K562 (cell line): ENCODE measurements around the gene SDCCAG8. TPM values are rescaled to one million over a fixed set of nuclear protein-coding genes. Genes with fewer than 3 reads are reported as not detected.
A peak's percentile ranks its signal among the peaks of the same experiment; 100 is the strongest.
"Not testable (repeated sequence)": the region's sequence is repeated elsewhere in the genome, so short reads cannot be mapped to it uniquely, and the experiment has no call there.

Experiments
- ATAC-seq: fragments of 200-7000 bp; cut with Tn5 transposase; 3 replicates; pipeline ENCODE4 v1.9.1; 2020; ENCODE audit warnings: moderate library complexity
- BruUV-seq: library from RNA; stranded (reverse); fragments of 400-500 nt; replicated peaks from 2 replicates; lab custom pipeline; 2021; lab: Mats Ljungman, UMichigan
- CTCF ChIA-PET: fragments of 300-600 bp; formaldehyde crosslinking; extraction: SDS; loops from one replicate; lab custom pipeline; 2021; ENCODE audit warnings: low intra/inter-chr PET ratio; lab: Yijun Ruan, JAX
- POLR2A ChIA-PET: fragments of 300-600, 350-650 bp; sonication (Branson Sonifier 250); formaldehyde crosslinking; extraction: SDS; loops from one replicate; lab custom pipeline; 2021; ENCODE audit warnings: antibody characterized with exemption, inconsistent platforms; lab: Yijun Ruan, JAX
- DNase-seq, 4 experiments: peaks; one replicate each; pipeline versions ENCODE4 v3.0.0 to v3.0.0-alpha.2; 2011 to 2018; ENCODE audit warnings: low spot score in 3 of 4, mixed read lengths in 3 of 4; ENCODE audit errors: extremely low read depth in 1 of 4
- FAIRE-seq: peaks from 2 replicates; lab custom pipeline; 2011; peaks lifted over from hg19 to GRCh38; lab: Jason Lieb, UNC
- H2AFZ ChIP-seq: 2 replicates; pipeline ENCODE4 v1.6.0; 2011; ENCODE audit warnings: low read depth, low read length, control low read depth, inconsistent platforms
- H3K27ac ChIP-seq: fragments of 200-600 bp; 3 replicates; pipeline ENCODE4 v1.8.0; 2011; ENCODE audit warnings: low read depth, mild to moderate bottlenecking, control low read depth, inconsistent platforms, low read length, moderate library complexity, mixed read lengths; ENCODE audit errors: extremely low read depth
- H3K27me3 ChIP-seq, 2 experiments: fragments of 300-600 bp in 1 of 2; 2 replicates in 1 of 2; 3 replicates in 1 of 2; pipeline versions ENCODE4 v1.6.0 to v1.8.0; 2011; ENCODE audit warnings: inconsistent platforms in 2 of 2, low read length in 2 of 2, mild to moderate bottlenecking in 1 of 2, mixed read lengths in 1 of 2, moderate library complexity in 1 of 2; ENCODE audit not compliant: control insufficient read depth in 2 of 2, insufficient read depth in 2 of 2
- H3K36me3 ChIP-seq: fragments of 300-600 bp; 3 replicates; pipeline ENCODE4 v1.8.0; 2011; ENCODE audit warnings: mild to moderate bottlenecking, low read length, inconsistent platforms; ENCODE audit not compliant: control insufficient read depth, insufficient read depth
- H3K4me1 ChIP-seq, 2 experiments: fragments of 200-600 bp in 1 of 2; replicated peaks in 1 of 2; 2 replicates in 1 of 2; 3 replicates in 1 of 2; pipeline versions ENCODE4 v1.5.1 to v1.8.0; 2011; ENCODE audit warnings: inconsistent platforms in 2 of 2, low read length in 2 of 2, mild to moderate bottlenecking in 1 of 2, mixed read lengths in 1 of 2, moderate library complexity in 1 of 2; ENCODE audit not compliant: control insufficient read depth in 2 of 2, insufficient read depth in 2 of 2
- H3K4me2 ChIP-seq: 2 replicates; pipeline ENCODE4 v1.6.1; 2011; ENCODE audit warnings: low read length, control low read depth, inconsistent platforms, mixed read lengths; ENCODE audit not compliant: insufficient read depth
- H3K4me3 ChIP-seq: fragments of 200-600 bp; sonication (generic), shearing (Covaris generic); 2 replicates; pipeline ENCODE4 v1.5.1; 2016; ENCODE audit warnings: control low read depth, inconsistent platforms
- H3K79me2 ChIP-seq: fragments of 200-600 bp; 3 replicates; pipeline ENCODE4 v1.8.0; 2011; ENCODE audit warnings: low read length, inconsistent platforms; ENCODE audit not compliant: control insufficient read depth, insufficient read depth
- H3K9ac ChIP-seq, 2 experiments: 2 replicates each; pipeline versions ENCODE4 v1.6.0 to v1.6.1; 2011; ENCODE audit warnings: low read depth in 2 of 2, low read length in 2 of 2, control low read depth in 1 of 2, inconsistent platforms in 1 of 2, mild to moderate bottlenecking in 1 of 2, mixed read lengths in 1 of 2; ENCODE audit not compliant: insufficient read depth in 1 of 2
- H3K9me1 ChIP-seq: one replicate; pipeline ENCODE4 v1.6.0; 2011; ENCODE audit warnings: inconsistent platforms, mild to moderate bottlenecking, low read length, moderate library complexity; ENCODE audit not compliant: control insufficient read depth, insufficient read depth
- H3K9me3 ChIP-seq: replicated peaks from 2 replicates; pipeline ENCODE4 v1.5.1; 2011; ENCODE audit warnings: low read depth, low read length, inconsistent platforms; ENCODE audit not compliant: control insufficient read depth, insufficient read depth
- H4K20me1 ChIP-seq: replicated peaks from 2 replicates; pipeline ENCODE4 v1.6.1; 2011; ENCODE audit warnings: low read length, inconsistent platforms, mixed read lengths; ENCODE audit not compliant: control insufficient read depth, insufficient read depth
- CHD2 ChIP-seq: IDR thresholded peaks from 2 replicates; pipeline ENCODE4 v1.6.1; 2011; ENCODE audit warnings: low read depth, low read length
- DPF2 ChIP-seq: fragments of 450-650 bp; IDR thresholded peaks from 2 replicates; pipeline ENCODE4 v1.6.1; 2016
- E2F1 ChIP-seq: sonication (generic); formaldehyde crosslinking; IDR thresholded peaks from 2 replicates; pipeline ENCODE4 v1.8.1; 2023; ENCODE audit warnings: mild to moderate bottlenecking, missing genetic modification reagents, moderate library complexity
- HBP1 ChIP-seq: fragments of 450-650 bp; formaldehyde crosslinking; IDR thresholded peaks from 2 replicates; pipeline ENCODE4 v1.4.0; 2022; ENCODE audit warnings: missing genetic modification characterization
- TARDBP ChIP-seq: fragments of 450-650 bp; IDR thresholded peaks from 2 replicates; pipeline ENCODE4 v1.6.1; 2016
- ZNF583 ChIP-seq: fragments of 250-450 bp; sonication (Bioruptor Pico); IDR thresholded peaks from 2 replicates; pipeline ENCODE4 v1.4.0; 2020
- WGBS: fragments of 100-300 bp; shearing (Covaris generic); methylation state at CpG from one replicate; pipeline ENCODE4 v1.1.6; 2016; ENCODE audit warnings: low coverage, mixed read lengths; ENCODE audit not compliant: insufficient coverage; ENCODE audit errors: missing lambda C conversion rate; 5-methylcytosine and 5-hydroxymethylcytosine counted together
- in situ Hi-C: fragments of 300-500 bp; cut with MboI; formaldehyde crosslinking; loops from 4 replicates; pipeline ENCODE4 v1.15.0; 2018; ENCODE audit warnings: inconsistent platforms, mixed read lengths
- intact Hi-C: fragments of 100-400 bp; cut with micrococcal nuclease; formaldehyde crosslinking; loops from 2 replicates; pipeline ENCODE4 v1.14.2; 2022
- polyA plus RNA-seq, 8 experiments: library from polyadenylated mRNA; depleted of rRNA in 4 of 8; stranded (reverse) in 5 of 8; unstranded in 3 of 8; fragments of >200 nt; fragmentation: Nextera tagmentation in 2 of 8; fragmentation: Illumina TruSeq in 1 of 8; extraction: Ambion mirVana in 2 of 8; extraction: Trizol in 1 of 8; gene quantifications; 2 replicates each; pipeline versions ENCODE4 v1.2.1 to v1.2.3, GENCODE V29; 2011 to 2014; ENCODE audit warnings: inconsistent platforms in 1 of 8, missing spikeins in 1 of 8
- total RNA-seq, 7 experiments: library from RNA; depleted of rRNA in 6 of 7; stranded (reverse); fragments of >200 nt in 6 of 7; fragmentation: Illumina TruSeq in 2 of 7; extraction: Trizol in 2 of 7; gene quantifications; 2 replicates each; pipeline versions ENCODE4 v1.2.1 to v1.2.3, GENCODE V29; 2011 to 2021; ENCODE audit warnings: low replicate concordance in 1 of 7
- TF ChIP-seq, protein P1 (sequence below), 3 experiments: fragments of 200-800 bp in 1 of 3; fragments of 250-450 bp in 1 of 3; fragments of 450-650 bp in 1 of 3; sonication (Bioruptor Pico) in 1 of 3; sonication (Bioruptor generic) in 1 of 3; formaldehyde crosslinking in 1 of 3; IDR thresholded peaks; 2 replicates each; pipeline versions ENCODE4 v1.6.1 to v1.8.0; 2016 to 2022; ENCODE audit warnings: mild to moderate bottlenecking in 2 of 3, missing genetic modification characterization in 2 of 3, missing compliant biosample characterization in 1 of 3, moderate library complexity in 1 of 3

Gene SDCCAG8
- total and polyA plus RNA-seq, 9 of the 15 experiments (the other 6 are each of a cell fraction or from before 2014, with no cell fraction given) = 17.9 to 36.7 (median 25.4) TPM

DNA sequence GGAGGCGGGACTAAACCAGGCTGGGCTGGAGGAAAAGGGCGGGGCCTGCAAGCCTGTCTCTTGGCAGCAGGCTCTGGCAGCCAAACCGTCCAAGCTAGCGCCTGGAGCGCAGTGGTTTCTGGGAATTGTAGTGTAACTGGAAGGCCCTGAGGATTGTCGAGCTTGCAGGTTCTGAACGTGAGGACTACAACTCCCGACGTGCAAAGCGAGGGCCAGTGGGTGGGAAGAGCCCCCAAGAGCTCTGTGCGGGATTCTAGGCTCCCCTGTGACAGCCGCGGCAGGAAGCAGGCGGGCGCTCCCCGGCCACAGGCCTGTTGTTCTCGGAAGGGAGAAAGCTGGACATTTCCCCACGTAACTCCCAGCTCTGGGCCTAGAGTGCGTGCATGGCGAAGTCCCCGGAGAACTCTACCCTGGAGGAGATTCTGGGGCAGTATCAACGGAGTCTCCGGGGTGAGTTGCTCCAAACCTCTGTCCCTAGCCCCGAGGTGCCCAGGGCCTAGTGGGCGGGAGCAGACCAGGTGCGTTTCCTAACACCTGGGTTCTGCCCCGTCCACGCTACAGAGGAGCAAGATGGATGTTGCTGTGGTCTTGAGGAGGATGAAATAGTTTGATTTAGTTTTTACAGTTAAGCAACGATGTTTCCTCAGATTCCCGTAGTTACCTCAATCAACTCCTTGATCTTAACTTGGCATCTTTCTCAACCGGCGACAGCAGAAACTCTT is at the start of gene SDCCAG8 (continued):
- TF ChIP-seq E2F1 (no peak; the same call in 1 of the 2 replicates), TARDBP (peak; percentile 65; the same call in 1 of the 2 replicates), HBP1 (CRISPR knock-in tag) (peak; percentile 52; the same call in 1 of the 2 replicates), DPF2 (peak; percentile 43; the same call in 1 of the 2 replicates), ZNF583 (CRISPR knock-in tag) (peak; percentile 82; the same call in 1 of the 2 replicates), CHD2 (peak; percentile 63)
- TF ChIP-seq, protein P1, sequence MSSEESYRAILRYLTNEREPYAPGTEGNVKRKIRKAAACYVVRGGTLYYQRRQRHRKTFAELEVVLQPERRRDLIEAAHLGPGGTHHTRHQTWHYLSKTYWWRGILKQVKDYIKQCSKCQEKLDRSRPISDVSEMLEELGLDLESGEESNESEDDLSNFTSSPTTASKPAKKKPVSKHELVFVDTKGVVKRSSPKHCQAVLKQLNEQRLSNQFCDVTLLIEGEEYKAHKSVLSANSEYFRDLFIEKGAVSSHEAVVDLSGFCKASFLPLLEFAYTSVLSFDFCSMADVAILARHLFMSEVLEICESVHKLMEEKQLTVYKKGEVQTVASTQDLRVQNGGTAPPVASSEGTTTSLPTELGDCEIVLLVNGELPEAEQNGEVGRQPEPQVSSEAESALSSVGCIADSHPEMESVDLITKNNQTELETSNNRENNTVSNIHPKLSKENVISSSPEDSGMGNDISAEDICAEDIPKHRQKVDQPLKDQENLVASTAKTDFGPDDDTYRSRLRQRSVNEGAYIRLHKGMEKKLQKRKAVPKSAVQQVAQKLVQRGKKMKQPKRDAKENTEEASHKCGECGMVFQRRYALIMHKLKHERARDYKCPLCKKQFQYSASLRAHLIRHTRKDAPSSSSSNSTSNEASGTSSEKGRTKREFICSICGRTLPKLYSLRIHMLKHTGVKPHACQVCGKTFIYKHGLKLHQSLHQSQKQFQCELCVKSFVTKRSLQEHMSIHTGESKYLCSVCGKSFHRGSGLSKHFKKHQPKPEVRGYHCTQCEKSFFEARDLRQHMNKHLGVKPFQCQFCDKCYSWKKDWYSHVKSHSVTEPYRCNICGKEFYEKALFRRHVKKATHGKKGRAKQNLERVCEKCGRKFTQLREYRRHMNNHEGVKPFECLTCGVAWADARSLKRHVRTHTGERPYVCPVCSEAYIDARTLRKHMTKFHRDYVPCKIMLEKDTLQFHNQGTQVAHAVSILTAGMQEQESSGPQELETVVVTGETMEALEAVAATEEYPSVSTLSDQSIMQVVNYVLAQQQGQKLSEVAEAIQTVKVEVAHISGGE (CRISPR knock-in tag; IDR thresholded peaks at IDR 0.05) = peak in 2 of 3 experiments; percentile 28 to 78; a peak in 2 of 6 replicates

- FAIRE-seq, H4K20me1 ChIP-seq, H3K4me3 ChIP-seq, ATAC-seq, POLR2A ChIA-PET, H2AFZ ChIP-seq, H3K27me3 ChIP-seq, H3K4me1 ChIP-seq, H3K9me3 ChIP-seq, H3K9ac ChIP-seq, DNase-seq, H3K4me2 ChIP-seq, H3K27ac ChIP-seq, CTCF ChIA-PET, BruUV-seq, in situ Hi-C loops, H3K9me1 ChIP-seq: not testable (repeated sequence)
- H3K79me2 ChIP-seq = peaks cover 12% of the 10 kb centered on the region
- 95% methylated on average over 2 of the region's 3 CpGs for WGBS
- peaks cover 20% of the 10 kb centered on the region; the same call in 1 of the 3 replicates for H3K36me3 ChIP-seq
- intact Hi-C loops = loop anchor here (2.0 kb wide), 1 partner anchor 43 kb away; the partner anchor contains the start of gene CEP170
Observed at GRCh38 chr1:243211984-243212383, 43.9 kb upstream of the SDCCAG8 start.
